Upper lobe of left lung (tissue), 6 donors: ENCODE measurements around the gene PAGE4. TPM values are rescaled to one million over a fixed set of nuclear protein-coding genes. Genes with fewer than 3 reads are reported as not detected.
A peak's percentile ranks its signal among the peaks of the same experiment; 100 is the strongest.

Experiments
- ATAC-seq, 2 donors: fragments of 200-7000 bp; cut with Tn5 transposase; one replicate each; pipeline ENCODE4 v1.9.1; 2022; ENCODE audit warnings: mild to moderate bottlenecking in 2 of 2, moderate library complexity in 2 of 2; ENCODE audit not compliant: low FRiP score in 2 of 2
- DNase-seq, 2 donors: peaks; one replicate each; pipeline ENCODE4 v3.0.0-alpha.2; 2019 to 2020
- H3K27ac ChIP-seq, 4 donors: fragments of 200-600 bp; sonication (generic); one replicate each; pipeline ENCODE4 v1.5.1; 2016 to 2019
- H3K27me3 ChIP-seq, 4 donors: fragments of 200-600 bp; sonication (generic); one replicate each; pipeline ENCODE4 v1.5.1; 2017 to 2019
- H3K36me3 ChIP-seq, 4 donors: fragments of 200-600 bp; sonication (generic); one replicate each; pipeline ENCODE4 v1.5.1; 2016 to 2019
- H3K4me1 ChIP-seq, 4 donors: fragments of 200-600 bp; sonication (generic); one replicate each; pipeline ENCODE4 v1.5.1; 2018 to 2019
- H3K4me3 ChIP-seq, 4 donors: fragments of 200-600 bp; sonication (generic); one replicate each; pipeline ENCODE4 v1.5.1; 2017 to 2019; ENCODE audit warnings: mild to moderate bottlenecking in 2 of 4, moderate library complexity in 1 of 4
- H3K9me3 ChIP-seq, 4 donors: fragments of 200-600 bp; sonication (generic); one replicate each; pipeline ENCODE4 v1.5.1; 2018 to 2019
- CTCF ChIP-seq, 6 experiments: fragments of 450-650 bp in 4 of 6; fragments of 200-600 bp in 2 of 6; sonication (generic) in 2 of 6; IDR thresholded peaks; one replicate each; pipeline ENCODE4 v1.5.1; 2016 to 2019; ENCODE audit warnings: antibody characterized with exemption in 6 of 6
- EP300 ChIP-seq, 4 donors: sonication (generic); formaldehyde crosslinking; IDR thresholded peaks; one replicate each; pipeline ENCODE4 v1.5.1; 2017; ENCODE audit warnings: antibody characterized with exemption in 4 of 4, control low read depth in 2 of 4
- POLR2A ChIP-seq, 4 donors: fragments of 450-650 bp; IDR thresholded peaks; one replicate each; pipeline ENCODE4 v1.5.1; 2016 to 2017; ENCODE audit warnings: antibody characterized with exemption in 4 of 4, mild to moderate bottlenecking in 2 of 4
- POLR2AphosphoS5 ChIP-seq, 2 donors: sonication (generic); formaldehyde crosslinking; IDR thresholded peaks; one replicate each; pipeline ENCODE4 v1.5.1; 2017; ENCODE audit warnings: antibody characterized with exemption in 2 of 2
- WGBS, 2 donors: methylation state at CpG; one replicate each; pipeline ENCODE4 v1.1.5; 2017 to 2018; 5-methylcytosine and 5-hydroxymethylcytosine counted together
- total RNA-seq, 6 donors: library from RNA; depleted of rRNA in 4 of 6; stranded (reverse); fragments of >200 nt in 4 of 6; gene quantifications; one replicate each; pipeline versions ENCODE4 v1.1.0 to v1.2.1, GENCODE V29; 2016 to 2021
- donor health status: DM: no; HTN: no; CAD: no; lungs with moderate emphysema.
- donor health status: DM: no; HTN: yes; CAD: no; lungs with severe emphysema.

The PAGE4 gene
- total RNA-seq, 6 donors from 2014 or later, result not detected

- no peak for DNase-seq
- ATAC-seq, result no peak
- no peak for TF ChIP-seq POLR2AphosphoS5 (IDR thresholded peaks at IDR 0.05)
- TF ChIP-seq POLR2A (IDR thresholded peaks at IDR 0.05), result no peak
- no peak for TF ChIP-seq CTCF (IDR thresholded peaks at IDR 0.05)
- TF ChIP-seq EP300 (IDR thresholded peaks at IDR 0.05), result no peak
These were observed 19.0 kb upstream of the PAGE4 start for GRCh38 chrX:49809891-49810632.

GRCh38 chrX:49812177-49812576, 16.9 kb upstream of the PAGE4 start:
- H3K9me3 ChIP-seq, result peaks cover 0 to 3% (median 0%) of the 10 kb centered on the region in 4 donors
- H3K4me3 ChIP-seq, result no peak overlapping the region
- 43 to 52% methylated on average over 4 of the region's 4 CpGs for WGBS, 2 donors
- no peaks in the 10 kb centered on the region for H3K36me3 ChIP-seq
- DNase-seq (no peak), ATAC-seq (no peak)
- TF ChIP-seq EP300 (IDR thresholded peaks at IDR 0.05) (no peak), POLR2A (IDR thresholded peaks at IDR 0.05) (no peak), CTCF (IDR thresholded peaks at IDR 0.05) (no peak), POLR2AphosphoS5 (IDR thresholded peaks at IDR 0.05) (no peak)
- H3K4me1 ChIP-seq, result no peaks in the 10 kb centered on the region
- H3K27ac ChIP-seq, result no peak overlapping the region
- H3K27me3 ChIP-seq, result no peaks in the 10 kb centered on the region

More at GRCh38 chrX:49809891-49810632, 19.0 kb upstream of the PAGE4 start:
- Histone ChIP-seq H3K4me1 (no peaks in the 10 kb centered on the region), H3K4me3 (no peak overlapping the region), H3K36me3 (no peaks in the 10 kb centered on the region), H3K27me3 (no peaks in the 10 kb centered on the region), H3K27ac (no peak overlapping the region), H3K9me3 (peaks cover 0 to 3% (median 0%) of the 10 kb centered on the region in 4 donors)
- WGBS, 2 donors, result 35% methylated on average over 1 of the region's 1 CpG; no CpG with 5 or more reads in 1 of the 2 donors

GRCh38 chrX:49816435-49816834, 12.7 kb upstream of the PAGE4 start:
- no peaks in the 10 kb centered on the region for H3K36me3 ChIP-seq
- no peaks in the 10 kb centered on the region for H3K9me3 ChIP-seq
- TF ChIP-seq CTCF (IDR thresholded peaks at IDR 0.05) (no peak), EP300 (IDR thresholded peaks at IDR 0.05) (no peak), POLR2A (IDR thresholded peaks at IDR 0.05) (no peak), POLR2AphosphoS5 (IDR thresholded peaks at IDR 0.05) (no peak)
- no peak overlapping the region for H3K4me3 ChIP-seq
- WGBS, 2 donors, result 82 to 83% methylated on average over 4 of the region's 4 CpGs
- no peaks in the 10 kb centered on the region for H3K4me1 ChIP-seq
- no peaks in the 10 kb centered on the region for H3K27me3 ChIP-seq
- DNase-seq, result no peak
- no peak overlapping the region for H3K27ac ChIP-seq
- ATAC-seq, result no peak

- no peaks in the 10 kb centered on the region for H3K27me3 ChIP-seq
- DNase-seq (no peak), ATAC-seq (no peak)
These were observed 9.3 kb downstream of the PAGE4 start for GRCh38 chrX:49838374-49838773.

More at GRCh38 chrX:49838374-49838773, 9.3 kb downstream of the PAGE4 start:
- TF ChIP-seq POLR2AphosphoS5 (IDR thresholded peaks at IDR 0.05) (no peak), CTCF (IDR thresholded peaks at IDR 0.05) (peak; percentile 35 to 64 (median 51)), POLR2A (IDR thresholded peaks at IDR 0.05) (no peak)
- no peaks in the 10 kb centered on the region for H3K4me1 ChIP-seq
- H3K9me3 ChIP-seq, result no peaks in the 10 kb centered on the region
- 15 to 28% methylated on average over 6 to 8 of the region's 8 CpGs for WGBS, 2 donors
- H3K4me3 ChIP-seq, result no peak overlapping the region
- H3K27ac ChIP-seq, result no peak overlapping the region
- no peaks in the 10 kb centered on the region for H3K36me3 ChIP-seq
